ENCODE measurements around the gene LIG1.

GRCh38 chr19:48117515-48118130 lies 52.5 kb downstream of the LIG1 start:
- no peak for TF ChIP-seq POLR2A (IDR thresholded peaks at IDR 0.05; ENCODE audit: extremely low read depth, insufficient read length)
- TF ChIP-seq CTCF (IDR thresholded peaks at IDR 0.05; ENCODE audit: low read depth, low read length), result peak; percentile 23
- TF ChIP-seq MAX (IDR thresholded peaks at IDR 0.05; ENCODE audit: low read depth, low read length), result no peak

All from NB4 (cell line).